ENCODE measurements around the gene CTXND1.

CTXND1 gene

GRCh38 chr15:80180986-80181385 is 71.0 kb downstream of the CTXND1 start:
- DNase-seq (ENCODE audit: low read depth): no peak

DNA sequence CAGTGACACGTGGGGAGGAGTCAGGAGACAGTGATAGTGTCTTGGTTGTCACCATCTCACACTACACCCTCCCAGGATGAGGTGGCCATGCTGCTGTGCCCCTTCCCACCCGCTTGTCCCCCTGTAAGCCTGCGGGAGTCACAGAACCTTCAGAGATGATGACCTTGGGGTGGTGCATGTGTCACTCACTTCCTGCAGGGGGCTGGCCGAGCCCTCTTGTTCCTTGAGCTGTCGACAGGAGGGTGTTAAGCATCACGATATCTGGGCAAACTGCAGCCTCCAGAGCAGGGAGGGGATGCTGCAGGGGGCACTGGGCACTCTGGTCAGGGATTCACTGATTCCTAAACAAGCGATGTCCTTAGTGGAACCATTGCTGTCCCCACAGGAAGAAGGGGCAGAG is 71.5 kb downstream of the CTXND1 start:
- no peak for DNase-seq (ENCODE audit: low read depth)

GRCh38 chr15:80179935-80180334 is 72.1 kb downstream of the CTXND1 start:
- DNase-seq (ENCODE audit: low read depth): no peak

DNA sequence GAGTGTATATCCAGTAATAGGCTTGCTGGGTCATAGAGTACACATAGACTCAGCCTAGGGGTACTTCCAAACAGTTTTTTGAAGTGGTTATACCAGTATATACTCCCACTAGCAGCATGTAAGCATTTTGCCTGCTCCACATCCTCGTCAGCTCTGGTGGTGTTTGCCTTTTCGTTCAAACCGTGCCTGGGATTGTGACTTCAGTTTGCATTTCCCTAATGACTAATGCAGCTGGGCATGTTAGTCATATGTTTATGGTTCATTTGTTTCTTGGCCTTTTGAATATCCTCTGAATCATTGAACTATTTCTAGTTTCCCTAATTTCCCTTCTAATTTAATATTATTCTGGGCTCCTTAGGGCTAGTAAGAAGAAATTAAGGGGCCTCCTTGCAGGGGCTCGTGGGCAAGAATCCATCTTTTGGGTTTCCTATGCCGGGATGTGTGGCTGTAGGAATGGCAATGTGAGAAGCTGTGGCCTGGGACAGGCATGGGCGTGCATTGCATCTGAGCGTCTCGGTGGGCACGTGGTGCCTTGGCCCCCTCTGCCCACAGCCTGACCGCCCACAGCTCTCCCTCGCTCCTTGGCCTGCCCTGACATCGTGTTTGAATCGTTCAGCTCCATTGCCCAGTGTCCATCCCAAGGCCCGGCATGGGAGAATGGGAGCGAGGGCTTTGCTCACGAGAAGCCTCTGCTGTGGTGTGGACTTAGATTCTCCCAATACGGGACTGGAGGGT is 72.8 kb downstream of the CTXND1 start:
- DNase-seq (ENCODE audit: low read depth): no peak

DNA sequence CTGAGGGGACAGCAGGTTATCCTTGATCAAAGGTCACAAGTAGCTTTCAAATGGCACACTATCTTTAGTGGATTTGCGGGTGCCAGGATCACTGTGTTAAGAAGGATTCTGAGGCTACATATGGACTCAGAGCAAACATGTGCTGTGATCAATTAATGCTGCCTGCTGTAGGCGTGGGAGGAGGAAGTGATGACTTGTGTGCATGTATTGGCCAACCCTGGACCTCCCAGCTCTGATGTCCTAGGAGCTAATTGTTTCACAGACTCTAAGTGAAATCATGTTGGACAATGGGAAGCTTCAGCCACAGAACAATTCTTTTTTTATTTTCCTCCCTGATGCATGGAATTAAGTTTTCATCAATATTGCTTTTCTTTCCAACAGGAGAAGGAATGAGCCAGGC is 74.9 kb downstream of the CTXND1 start:
- no peak for DNase-seq (ENCODE audit: low read depth)

DNA sequence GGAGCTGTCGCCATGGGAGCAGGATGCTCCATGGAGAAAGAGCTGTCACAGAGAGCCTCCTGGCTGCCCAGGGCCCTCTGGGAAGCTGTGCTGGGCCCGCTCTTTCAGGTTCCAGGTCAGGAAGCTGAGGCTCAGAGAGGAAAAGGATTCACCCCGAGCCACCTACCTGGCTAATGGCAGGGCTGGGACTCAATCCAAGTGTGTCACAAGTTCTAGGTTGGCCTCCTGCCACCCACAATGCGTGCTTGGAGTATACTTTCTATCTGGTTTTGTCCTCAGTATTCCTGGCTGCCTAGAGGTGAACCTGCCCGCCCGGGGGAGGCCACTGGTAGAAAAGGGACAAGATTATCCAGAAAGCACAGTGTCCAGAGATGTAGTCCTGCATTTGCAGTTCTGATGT is 75.6 kb downstream of the CTXND1 start:
- DNase-seq (ENCODE audit: low read depth): no peak

DNA sequence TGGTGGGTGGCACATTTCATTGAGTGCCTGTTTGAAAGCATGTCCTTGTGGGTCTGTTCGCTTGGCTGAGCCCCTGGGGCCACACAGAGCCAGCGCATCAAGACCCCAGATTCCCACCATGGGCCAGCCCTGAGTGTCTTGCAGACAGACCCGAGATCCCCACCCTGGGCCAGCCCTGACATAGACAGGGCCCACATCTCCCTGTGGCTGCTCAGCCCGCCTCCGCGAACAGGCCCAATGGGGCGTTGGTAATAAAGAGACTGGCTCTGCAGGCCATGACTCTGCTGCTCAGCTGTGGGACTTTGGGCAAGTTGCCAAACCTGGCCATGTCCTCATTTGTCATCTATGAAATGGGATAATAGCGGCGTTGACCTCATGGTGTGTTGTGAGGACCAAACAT is 76.6 kb downstream of the CTXND1 start:
- no peak for DNase-seq (ENCODE audit: low read depth)

GRCh38 chr15:80174017-80174746 is 77.8 kb downstream of the CTXND1 start:
- DNase-seq (ENCODE audit: low read depth): no peak

DNA sequence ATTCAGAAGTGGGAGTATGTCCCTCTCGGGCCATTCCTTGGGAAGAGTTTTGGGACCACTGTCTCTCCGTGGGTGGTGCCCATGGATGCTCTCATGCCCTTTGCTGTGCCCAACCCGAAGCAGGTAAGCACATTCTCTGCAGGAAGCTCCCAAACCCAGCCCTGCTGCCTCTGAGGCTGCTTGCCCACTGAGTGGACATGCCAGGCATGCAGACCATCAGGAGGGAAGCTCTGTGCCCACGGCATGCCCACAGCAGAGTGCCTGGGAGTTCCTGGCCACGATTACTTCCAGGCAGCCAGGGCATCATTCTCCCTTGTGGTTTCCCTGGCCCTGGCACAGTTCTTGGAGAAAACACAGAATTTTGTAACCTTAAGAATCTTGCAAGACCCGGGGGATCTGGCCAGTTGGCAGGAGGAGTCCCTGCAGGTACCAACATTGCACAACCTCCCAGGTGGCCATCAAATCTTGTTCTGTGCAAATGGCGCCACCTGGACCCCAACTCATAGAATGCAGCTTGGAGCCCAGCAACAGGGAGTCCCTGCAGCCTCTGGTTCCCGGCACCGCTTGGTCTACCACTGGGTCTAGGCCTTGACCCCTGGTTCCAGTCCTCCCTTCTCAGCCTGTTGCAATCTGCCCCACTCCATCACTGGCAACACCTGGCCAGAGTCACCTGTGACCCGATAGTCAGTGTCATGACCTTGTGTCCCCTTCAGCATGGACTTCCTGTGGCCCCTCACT is 78.8 kb downstream of the CTXND1 start:
- peak; percentile 61 for DNase-seq (ENCODE audit: low read depth)

- no peak for DNase-seq (ENCODE audit: low read depth)
Measured at GRCh38 chr15:80172401-80172800, 79.6 kb downstream of the CTXND1 start.

- DNase-seq (ENCODE audit: low read depth): no peak
Measured at GRCh38 chr15:80171787-80172186, 80.2 kb downstream of the CTXND1 start.

DNA sequence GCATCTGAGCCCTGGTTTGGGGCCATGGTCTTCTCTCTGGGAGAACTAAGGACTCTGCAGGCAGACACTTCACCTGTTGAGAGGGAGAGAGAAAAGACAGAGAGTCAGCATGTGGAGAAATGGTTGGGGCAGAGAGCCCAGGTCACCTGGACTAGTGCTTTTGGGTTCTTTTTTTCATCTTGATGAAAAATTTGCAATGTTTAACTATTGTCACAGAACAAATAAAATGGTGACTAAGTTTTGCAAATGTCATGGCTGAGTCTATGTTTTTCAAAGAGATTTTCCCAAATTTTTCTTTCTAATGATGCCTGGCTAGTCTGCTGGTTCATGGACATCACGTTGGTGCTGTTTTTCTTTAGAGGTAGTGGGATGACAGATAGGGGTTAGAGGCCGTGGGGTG is 81.4 kb downstream of the CTXND1 start:
- no peak for DNase-seq (ENCODE audit: low read depth)

GRCh38 chr15:80169768-80170357 is 82.2 kb downstream of the CTXND1 start:
- no peak for DNase-seq (ENCODE audit: low read depth)

DNA sequence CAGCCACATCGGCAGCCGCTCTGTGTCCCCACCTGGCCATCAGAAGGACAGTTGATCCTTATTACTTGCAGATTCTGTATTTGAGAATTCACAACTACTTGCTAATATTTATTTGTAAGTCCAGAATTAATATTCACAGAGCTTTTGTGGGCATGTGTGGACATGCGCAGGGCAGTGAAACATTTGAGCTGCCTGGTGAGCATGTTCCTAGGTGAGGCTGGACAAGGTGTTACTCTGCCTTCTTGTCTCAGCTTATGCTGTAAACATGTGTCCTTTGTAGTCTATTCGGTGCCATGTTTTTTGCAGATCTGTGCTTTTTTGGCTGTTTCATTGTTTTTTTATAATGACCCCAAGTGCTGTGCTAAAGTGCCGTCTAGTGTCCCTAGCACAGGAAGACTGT is 83.6 kb downstream of the CTXND1 start:
- DNase-seq (ENCODE audit: low read depth): no peak

- DNase-seq (ENCODE audit: low read depth): no peak
Measured at GRCh38 chr15:80167936-80168335, 84.1 kb downstream of the CTXND1 start.

DNA sequence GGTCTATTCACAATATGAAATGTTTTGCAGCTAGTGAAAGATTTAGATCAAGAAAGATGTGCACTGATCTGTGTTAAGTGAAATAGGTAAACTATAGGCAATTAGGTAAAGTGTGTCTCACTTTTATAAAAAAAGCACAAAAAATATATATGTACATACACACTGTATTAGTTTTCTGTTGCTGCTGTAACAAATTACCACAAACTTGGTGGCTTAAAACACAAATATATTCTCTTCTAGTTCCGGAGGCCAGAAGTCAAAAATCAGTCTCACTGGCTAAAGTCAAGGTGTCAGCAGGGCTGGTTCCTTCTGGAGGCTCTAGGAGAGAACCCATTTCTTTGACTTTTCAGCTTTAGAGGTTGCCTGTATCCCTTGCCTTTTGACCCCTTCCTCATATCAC is 88.1 kb downstream of the CTXND1 start:
- no peak for DNase-seq (ENCODE audit: low read depth)

GRCh38 chr15:80163217-80163616 is 88.8 kb downstream of the CTXND1 start:
- no peak for DNase-seq (ENCODE audit: low read depth)

GRCh38 chr15:80162059-80162554 is 89.9 kb downstream of the CTXND1 start:
- DNase-seq (ENCODE audit: low read depth): no peak

GRCh38 chr15:80161468-80162016 is 90.5 kb downstream of the CTXND1 start:
- DNase-seq (ENCODE audit: low read depth): no peak

DNA sequence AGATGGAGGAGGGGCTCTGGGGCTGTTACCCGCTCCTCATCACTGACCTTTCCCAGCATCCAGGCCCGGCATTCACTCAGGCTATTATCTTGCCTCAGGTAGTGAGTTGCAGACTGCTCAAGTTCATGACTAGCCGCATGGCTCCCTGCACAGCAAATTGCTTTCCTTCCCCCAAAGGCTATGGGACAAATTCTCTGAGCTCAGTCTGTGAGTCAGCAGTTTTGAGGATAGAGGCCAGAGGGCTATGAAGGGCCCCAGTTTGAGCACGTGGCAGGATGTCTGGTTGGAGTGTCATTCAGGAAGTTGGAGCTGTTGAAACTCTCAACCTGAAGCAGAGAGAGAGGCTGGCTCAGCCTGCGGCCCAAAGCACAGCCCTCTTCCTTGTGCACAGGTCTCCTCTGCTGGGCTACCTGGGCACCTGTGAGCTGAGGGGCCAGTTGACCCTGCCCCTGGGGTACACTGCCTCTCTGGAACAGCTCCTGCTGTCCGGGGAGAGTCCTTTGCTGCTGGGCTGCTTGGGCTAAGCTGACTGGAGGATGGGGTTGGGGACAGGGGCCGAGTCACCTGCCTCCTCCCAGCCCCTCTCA is 91.3 kb downstream of the CTXND1 start:
- DNase-seq (ENCODE audit: low read depth): no peak

- DNase-seq (ENCODE audit: low read depth): no peak
Measured at GRCh38 chr15:80159811-80160569, 92.0 kb downstream of the CTXND1 start.
